Astrocyte of the spinal cord (primary cell): ENCODE data around the gene SNED1.

Experiments used
- DNase-seq: peaks from one replicate; pipeline ENCODE4 v3.0.0; 2011; ENCODE audit warnings: low read depth, low spot score
- H3K4me3 ChIP-seq: 2 replicates; pipeline ENCODE4 v1.5.1; 2011; ENCODE audit warnings: low read depth, mild to moderate bottlenecking, low read length, moderate library complexity
- in situ Hi-C: cut with HindIII; loops from 2 replicates; pipeline ENCODE4 v1.10.0; 2017; ENCODE audit warnings: low sequenced_read_pairs
- TF ChIP-seq, protein P1 (sequence below): IDR thresholded peaks from 2 replicates; pipeline ENCODE4 v1.5.1; 2012; ENCODE audit warnings: low read depth, mild to moderate bottlenecking, low read length, inconsistent platforms

The SNED1 gene

DNA sequence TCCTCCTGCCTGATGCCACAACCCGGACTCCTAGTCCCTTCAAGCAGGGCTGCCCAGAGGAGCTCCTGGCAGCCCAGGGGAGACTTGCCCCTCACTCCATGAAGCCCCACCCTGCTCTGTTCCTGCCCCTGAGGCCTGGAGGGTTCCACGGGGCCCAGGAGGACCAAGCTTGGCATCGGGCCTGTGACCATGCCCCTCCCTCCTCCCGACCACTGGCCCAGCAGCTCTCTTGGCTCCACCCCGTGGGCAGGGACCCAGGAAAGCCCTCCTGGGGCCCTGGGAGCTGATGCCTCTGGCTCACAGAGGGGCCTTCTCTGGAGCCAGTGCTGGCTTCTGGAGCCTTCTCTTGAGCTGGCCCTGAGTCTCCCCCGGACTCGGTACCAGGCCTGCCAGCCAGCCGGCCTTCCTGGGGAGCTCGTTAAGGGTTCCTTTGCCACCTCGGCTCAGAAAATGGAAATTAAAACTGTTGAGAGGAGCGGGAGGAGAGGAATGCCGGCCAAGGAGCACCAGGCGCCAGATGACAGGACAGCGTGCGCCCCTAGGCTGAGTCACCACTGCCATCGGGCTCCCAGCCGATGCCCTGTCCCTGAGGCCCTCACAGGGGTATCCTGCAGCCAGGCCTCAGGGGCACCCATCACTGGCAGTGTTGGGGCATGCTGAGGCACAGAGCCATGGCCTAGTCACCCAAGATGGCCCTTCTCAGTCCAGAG is 40.6 kb upstream of the SNED1 start:
- in situ Hi-C loops = no loop called here
- DNase-seq = no peak
- TF ChIP-seq, protein P1, sequence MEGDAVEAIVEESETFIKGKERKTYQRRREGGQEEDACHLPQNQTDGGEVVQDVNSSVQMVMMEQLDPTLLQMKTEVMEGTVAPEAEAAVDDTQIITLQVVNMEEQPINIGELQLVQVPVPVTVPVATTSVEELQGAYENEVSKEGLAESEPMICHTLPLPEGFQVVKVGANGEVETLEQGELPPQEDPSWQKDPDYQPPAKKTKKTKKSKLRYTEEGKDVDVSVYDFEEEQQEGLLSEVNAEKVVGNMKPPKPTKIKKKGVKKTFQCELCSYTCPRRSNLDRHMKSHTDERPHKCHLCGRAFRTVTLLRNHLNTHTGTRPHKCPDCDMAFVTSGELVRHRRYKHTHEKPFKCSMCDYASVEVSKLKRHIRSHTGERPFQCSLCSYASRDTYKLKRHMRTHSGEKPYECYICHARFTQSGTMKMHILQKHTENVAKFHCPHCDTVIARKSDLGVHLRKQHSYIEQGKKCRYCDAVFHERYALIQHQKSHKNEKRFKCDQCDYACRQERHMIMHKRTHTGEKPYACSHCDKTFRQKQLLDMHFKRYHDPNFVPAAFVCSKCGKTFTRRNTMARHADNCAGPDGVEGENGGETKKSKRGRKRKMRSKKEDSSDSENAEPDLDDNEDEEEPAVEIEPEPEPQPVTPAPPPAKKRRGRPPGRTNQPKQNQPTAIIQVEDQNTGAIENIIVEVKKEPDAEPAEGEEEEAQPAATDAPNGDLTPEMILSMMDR = no peak
- H3K4me3 ChIP-seq = no peak overlapping the region

- TF ChIP-seq, protein P1 = no peak
- H3K4me3 ChIP-seq = no peak overlapping the region
- in situ Hi-C loops = no loop called here
- DNase-seq = no peak
Observed at GRCh38 chr2:240958366-240959213, 39.8 kb upstream of the SNED1 start.

GRCh38 chr2:240959214-240959940 is 39.0 kb upstream of the SNED1 start:
- TF ChIP-seq, protein P1 = no peak
- in situ Hi-C loops = no loop called here
- no peak for DNase-seq
- H3K4me3 ChIP-seq = no peak overlapping the region

GRCh38 chr2:240959941-240960308 is 38.5 kb upstream of the SNED1 start:
- DNase-seq = no peak
- TF ChIP-seq, protein P1 = no peak
- no peak overlapping the region for H3K4me3 ChIP-seq
- in situ Hi-C loops = no loop called here

- in situ Hi-C loops = no loop called here
- TF ChIP-seq, protein P1 = no peak
- DNase-seq = peak; percentile 47
- H3K4me3 ChIP-seq = no peak overlapping the region
Observed at GRCh38 chr2:240960309-240960970, 38.0 kb upstream of the SNED1 start.
